Effector memory CD4-positive, alpha-beta T cell (primary cell): Measurements from ENCODE around the gene ABCD3.
"Not testable (repeated sequence)": the region's sequence is repeated elsewhere in the genome, so short reads cannot be mapped to it uniquely, and the experiment has no call there.

Source experiments
- DNase-seq, 3 donors: peaks; one replicate each; pipeline ENCODE4 v3.0.0-alpha.2; 2020
- H3K27ac ChIP-seq: 2 replicates; pipeline ENCODE4 v1.7.0; 2013; ENCODE audit warnings: mild to moderate bottlenecking, low read length, moderate library complexity; ENCODE audit not compliant: insufficient read depth, poor library complexity, severe bottlenecking
- H3K27me3 ChIP-seq: replicated peaks from 2 replicates; pipeline ENCODE4 v1.7.0; 2013; ENCODE audit warnings: mild to moderate bottlenecking, low read length; ENCODE audit not compliant: insufficient read depth, control insufficient read depth, poor library complexity, severe bottlenecking
- H3K36me3 ChIP-seq: 2 replicates; pipeline ENCODE4 v1.7.0; 2013; ENCODE audit warnings: mild to moderate bottlenecking, low read length, moderate library complexity; ENCODE audit not compliant: control insufficient read depth, insufficient read depth
- H3K4me1 ChIP-seq: 2 replicates; pipeline ENCODE4 v1.7.0; 2013; ENCODE audit warnings: low read length, mild to moderate bottlenecking; ENCODE audit not compliant: control insufficient read depth, insufficient read depth, poor library complexity, severe bottlenecking
- H3K4me3 ChIP-seq: 2 replicates; pipeline ENCODE4 v1.7.0; 2013; ENCODE audit warnings: low read length, low read depth, mild to moderate bottlenecking; ENCODE audit not compliant: insufficient read depth, poor library complexity, severe bottlenecking
- H3K9me3 ChIP-seq: 2 replicates; pipeline ENCODE4 v1.7.0; 2013; ENCODE audit warnings: mild to moderate bottlenecking, low read length, moderate library complexity; ENCODE audit not compliant: control insufficient read depth

Gene ABCD3

GRCh38 chr1:94448741-94449140 lies 30.6 kb downstream of the ABCD3 start:
- H3K4me3 ChIP-seq, DNase-seq, H3K27ac ChIP-seq, H3K36me3 ChIP-seq, H3K27me3 ChIP-seq, H3K4me1 ChIP-seq: not testable (repeated sequence)
- peaks cover 16% of the 10 kb centered on the region for H3K9me3 ChIP-seq

GRCh38 chr1:94456736-94457135 lies 38.5 kb downstream of the ABCD3 start:
- Histone ChIP-seq H3K9me3 (no peaks in the 10 kb centered on the region), H3K4me1 (no peaks in the 10 kb centered on the region), H3K27ac (no peak overlapping the region), H3K27me3 (no peaks in the 10 kb centered on the region), H3K36me3 (peaks cover 3% of the 10 kb centered on the region), H3K4me3 (no peak overlapping the region)
- DNase-seq: no peak

DNA sequence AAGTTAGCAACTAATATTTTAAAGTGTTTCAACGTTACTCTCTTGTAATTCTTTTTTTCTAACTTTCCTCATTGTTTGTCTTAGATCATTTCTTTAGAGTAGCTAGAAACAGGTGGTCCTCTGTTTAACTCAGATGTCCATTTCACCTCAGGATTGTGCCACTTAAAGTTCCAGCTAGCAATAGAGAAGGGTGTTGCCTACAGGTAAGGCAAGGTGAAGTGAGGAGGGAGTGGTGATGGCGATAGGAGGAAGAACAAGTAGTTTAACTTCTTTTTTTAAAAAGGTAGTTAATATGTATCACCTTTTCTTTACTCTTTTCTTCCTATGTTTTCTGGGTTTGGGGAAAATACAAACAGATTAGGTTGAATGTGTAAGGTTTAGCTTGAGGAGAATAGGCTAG lies 44.4 kb downstream of the ABCD3 start:
- Histone ChIP-seq H3K36me3 (peaks cover 8% of the 10 kb centered on the region), H3K4me1 (no peaks in the 10 kb centered on the region), H3K9me3 (no peaks in the 10 kb centered on the region), H3K27ac (no peak overlapping the region), H3K27me3 (no peaks in the 10 kb centered on the region), H3K4me3 (no peak overlapping the region)
- no peak for DNase-seq

- H3K27me3 ChIP-seq: no peaks in the 10 kb centered on the region
- no peak for DNase-seq
- H3K27ac ChIP-seq: no peak overlapping the region
- H3K9me3 ChIP-seq: no peaks in the 10 kb centered on the region
- H3K4me3 ChIP-seq: no peak overlapping the region
- peaks cover 8% of the 10 kb centered on the region for H3K36me3 ChIP-seq
- H3K4me1 ChIP-seq: no peaks in the 10 kb centered on the region
These were observed 45.0 kb downstream of the ABCD3 start for GRCh38 chr1:94463056-94463764.

DNA sequence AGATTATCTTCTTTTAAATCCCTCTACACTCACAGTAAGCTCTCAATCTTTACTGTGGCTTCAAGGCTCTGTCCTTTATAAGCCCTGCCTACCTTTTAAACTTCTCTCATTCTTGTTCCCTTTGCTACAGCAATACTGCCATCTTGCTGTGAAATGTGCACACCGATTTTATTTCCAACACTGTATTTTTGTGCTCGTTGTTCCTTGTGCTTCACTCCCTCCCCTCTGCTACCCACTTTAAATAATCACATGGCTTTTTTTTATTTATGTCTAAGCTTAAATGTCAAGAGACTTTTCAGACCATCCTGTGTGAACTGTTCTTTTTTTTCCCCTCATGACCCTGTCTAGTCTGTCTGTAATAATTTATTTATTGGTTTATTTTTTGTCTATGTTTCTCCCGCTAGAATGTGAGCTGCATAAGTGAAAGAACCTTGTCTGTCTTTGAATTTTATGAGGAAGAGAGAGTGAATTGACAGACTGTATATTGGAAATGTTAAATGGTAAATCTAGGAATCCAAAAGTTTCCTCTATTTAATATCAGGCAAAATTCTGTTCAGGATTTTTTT lies 45.7 kb downstream of the ABCD3 start:
- Histone ChIP-seq H3K4me1 (no peaks in the 10 kb centered on the region), H3K9me3 (no peaks in the 10 kb centered on the region), H3K4me3 (no peak overlapping the region), H3K27ac (no peak overlapping the region), H3K36me3 (peaks cover 5% of the 10 kb centered on the region), H3K27me3 (no peaks in the 10 kb centered on the region)
- DNase-seq: no peak

- H3K36me3 ChIP-seq: peaks cover 5% of the 10 kb centered on the region
- no peak overlapping the region for H3K4me3 ChIP-seq
- H3K9me3 ChIP-seq: no peaks in the 10 kb centered on the region
These were observed 50.5 kb downstream of the ABCD3 start for GRCh38 chr1:94468708-94469107.

GRCh38 chr1:94471271-94471670 lies 53.1 kb downstream of the ABCD3 start:
- no peaks in the 10 kb centered on the region for H3K9me3 ChIP-seq
- no peak for DNase-seq
- H3K27ac ChIP-seq: no peak overlapping the region
- no peaks in the 10 kb centered on the region for H3K27me3 ChIP-seq
- H3K4me1 ChIP-seq: no peaks in the 10 kb centered on the region
- H3K4me3 ChIP-seq: no peak overlapping the region
- H3K36me3 ChIP-seq: no peaks in the 10 kb centered on the region

More at GRCh38 chr1:94468708-94469107, 50.5 kb downstream of the ABCD3 start:
- H3K27me3 ChIP-seq: no peaks in the 10 kb centered on the region
- no peaks in the 10 kb centered on the region for H3K4me1 ChIP-seq
- H3K27ac ChIP-seq: no peak overlapping the region
- DNase-seq: no peak

GRCh38 chr1:94475232-94475631 lies 57.0 kb downstream of the ABCD3 start:
- H3K27ac ChIP-seq: no peak overlapping the region
- H3K9me3 ChIP-seq: no peaks in the 10 kb centered on the region
- no peak overlapping the region for H3K4me3 ChIP-seq
- DNase-seq: no peak
- H3K4me1 ChIP-seq: no peaks in the 10 kb centered on the region
- H3K36me3 ChIP-seq: no peaks in the 10 kb centered on the region
- H3K27me3 ChIP-seq: no peaks in the 10 kb centered on the region

DNA sequence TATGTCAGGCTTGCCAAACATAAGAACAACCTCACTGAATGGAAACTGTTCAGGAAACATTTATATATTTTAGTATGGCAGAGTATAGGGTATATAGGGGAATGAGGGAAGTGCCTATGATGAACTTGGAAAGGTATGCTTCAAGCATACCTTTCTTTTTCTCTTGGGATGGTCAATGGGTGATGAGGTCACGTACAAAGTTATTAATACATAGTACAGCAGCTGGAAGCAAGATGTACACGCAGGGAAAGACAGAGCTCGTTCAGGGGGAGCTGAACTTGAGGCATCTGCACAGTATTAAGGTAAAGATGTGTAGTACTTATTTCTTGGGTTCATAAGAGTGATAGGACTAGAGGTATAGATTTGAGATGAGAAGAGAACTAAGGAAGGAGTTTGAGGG lies 61.5 kb downstream of the ABCD3 start:
- no peaks in the 10 kb centered on the region for H3K4me1 ChIP-seq
- no peak overlapping the region for H3K4me3 ChIP-seq
- no peaks in the 10 kb centered on the region for H3K27me3 ChIP-seq
- H3K36me3 ChIP-seq: no peaks in the 10 kb centered on the region
- H3K9me3 ChIP-seq: no peaks in the 10 kb centered on the region
- DNase-seq: no peak
- no peak overlapping the region for H3K27ac ChIP-seq

GRCh38 chr1:94481473-94481933 lies 63.3 kb downstream of the ABCD3 start:
- Histone ChIP-seq H3K4me1 (no peaks in the 10 kb centered on the region), H3K27me3 (no peaks in the 10 kb centered on the region), H3K9me3 (no peaks in the 10 kb centered on the region), H3K36me3 (no peaks in the 10 kb centered on the region), H3K4me3 (no peak overlapping the region), H3K27ac (no peak overlapping the region)
- DNase-seq: peak; percentile 1 to 3 (median 3)
